Cerebellar cortex (tissue), 1 donor: ENCODE measurements around the gene EPHA5.

Experiments used
- DNase-seq: peaks from one replicate; pipeline ENCODE4 v3.0.0-alpha.2; 2015; ENCODE audit warnings: low spot score

Gene EPHA5

GRCh38 chr4:65670331-65671031, at the start of gene EPHA5:
TSS of gene EPHA5 (minus strand) at chr4:65670489. CDS start at chr4:65669742, 747 bp downstream.
- peak; percentile 34 for DNase-seq

- DNase-seq = no peak
These were observed 49.3 kb upstream of the EPHA5 start for GRCh38 chr4:65719635-65720034.

GRCh38 chr4:65698631-65699030, 28.3 kb upstream of the EPHA5 start:
- no peak for DNase-seq

- DNase-seq = no peak
These were observed 26.1 kb upstream of the EPHA5 start for GRCh38 chr4:65696436-65696835.

- no peak for DNase-seq
These were observed 1.1 kb upstream of the EPHA5 start for GRCh38 chr4:65671372-65671771.

- DNase-seq = no peak
These were observed 314 bp downstream of the EPHA5 start for GRCh38 chr4:65670020-65670330.

- DNase-seq = no peak
These were observed 924 bp downstream of the EPHA5 start for GRCh38 chr4:65669111-65670019.

GRCh38 chr4:65668201-65669089, 1.8 kb downstream of the EPHA5 start:
- no peak for DNase-seq

GRCh38 chr4:65667506-65668041, 2.7 kb downstream of the EPHA5 start:
- DNase-seq = no peak

- DNase-seq = no peak
These were observed 4.3 kb downstream of the EPHA5 start for GRCh38 chr4:65665771-65666523.

GRCh38 chr4:65661471-65661870, 8.8 kb downstream of the EPHA5 start:
- no peak for DNase-seq

- no peak for DNase-seq
These were observed 12.2 kb downstream of the EPHA5 start for GRCh38 chr4:65658117-65658516.

GRCh38 chr4:65656008-65656407, 14.3 kb downstream of the EPHA5 start:
- no peak for DNase-seq

- DNase-seq = no peak
These were observed 15.3 kb downstream of the EPHA5 start for GRCh38 chr4:65654976-65655375.

GRCh38 chr4:65653740-65654361, 16.4 kb downstream of the EPHA5 start:
- DNase-seq = no peak

- DNase-seq = no peak
These were observed 18.5 kb downstream of the EPHA5 start for GRCh38 chr4:65651751-65652150.

- no peak for DNase-seq
These were observed 19.3 kb downstream of the EPHA5 start for GRCh38 chr4:65651031-65651430.

- no peak for DNase-seq
These were observed 24.2 kb downstream of the EPHA5 start for GRCh38 chr4:65646136-65646535.

GRCh38 chr4:65645185-65645584, 25.1 kb downstream of the EPHA5 start:
- no peak for DNase-seq

GRCh38 chr4:65635051-65635821, 35.1 kb downstream of the EPHA5 start:
- DNase-seq = no peak
